ENCODE data around the gene NRN1.

- TF ChIP-seq SP1 (IDR thresholded peaks at IDR 0.05) (no peak), HDGF (IDR thresholded peaks at IDR 0.05; ENCODE audit: borderline replicate concordance) (no peak), CTBP1 (IDR thresholded peaks at IDR 0.05; ENCODE audit: borderline replicate concordance) (no peak), BHLHE40 (IDR thresholded peaks at IDR 0.05; ENCODE audit: borderline replicate concordance) (no peak)
Observed at GRCh38 chr6:6008089-6008647, 1.4 kb upstream of the NRN1 start.
